Sciatic nerve (tissue), 2 donors: Measurements from ENCODE around the gene MUSK. TPM values are rescaled to one million over a fixed set of nuclear protein-coding genes. Genes with fewer than 3 reads are reported as not detected.

Experiments used
- ATAC-seq: fragments of 200-7000 bp; cut with Tn5 transposase; one replicate; pipeline ENCODE4 v1.9.1; 2020; ENCODE audit warnings: mild to moderate bottlenecking, moderate library complexity
- DNase-seq: peaks from one replicate; pipeline ENCODE4 v3.0.0-alpha.2; 2020; ENCODE audit warnings: low spot score
- intact Hi-C: fragments of 100-400 bp; cut with DNase I; formaldehyde crosslinking; loops from one replicate; pipeline ENCODE4 v1.14.2; 2022
- total RNA-seq: library from RNA; stranded (reverse); fragmentation: NEBNext Ultra II Directional; extraction: Animal tissue kit (Norgen Biotek cat#: 25700); gene quantifications from one replicate; pipeline ENCODE4 v1.2.1, GENCODE V29; 2021
- donor health status: DM: no; HTN: no; CAD: no.
- donor health status: DM: no; HTN: no; CAD: no.

MUSK gene
- total RNA-seq, 1 donor from 2014 or later = 0.62 TPM

- intact Hi-C loops = no loop called here
- DNase-seq (no peak), ATAC-seq (no peak)
Measured at GRCh38 chr9:110835404-110835803, 166.8 kb downstream of the MUSK start.

- ATAC-seq (no peak), DNase-seq (no peak)
- intact Hi-C loops = no loop called here
Measured at GRCh38 chr9:110835859-110836271, 167.3 kb downstream of the MUSK start.

- intact Hi-C loops = no loop called here
- ATAC-seq (no peak), DNase-seq (no peak)
Measured at GRCh38 chr9:110837401-110838005, 168.9 kb downstream of the MUSK start.

DNA sequence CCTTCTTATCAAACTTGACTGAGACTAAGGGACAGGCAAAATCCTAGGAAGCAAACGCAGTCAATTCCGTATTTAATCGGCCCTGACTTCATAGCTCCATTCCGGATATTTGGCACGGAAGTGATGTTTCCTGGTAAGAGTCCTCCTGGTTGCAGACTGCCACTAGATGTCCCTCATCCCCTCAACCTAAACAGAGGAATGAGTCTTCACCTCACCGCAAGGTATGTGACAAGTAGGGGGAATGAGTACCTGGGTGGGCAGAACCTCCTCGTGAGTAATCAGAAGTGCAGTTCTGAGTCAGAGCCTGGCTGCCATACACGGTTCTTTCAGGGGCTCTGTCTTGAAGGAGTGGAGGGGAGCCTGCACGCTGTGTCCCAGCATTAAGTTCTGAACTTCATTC, 173.6 kb downstream of the MUSK start:
- no peak for ATAC-seq
- no peak for DNase-seq
- intact Hi-C loops = no loop called here

DNA sequence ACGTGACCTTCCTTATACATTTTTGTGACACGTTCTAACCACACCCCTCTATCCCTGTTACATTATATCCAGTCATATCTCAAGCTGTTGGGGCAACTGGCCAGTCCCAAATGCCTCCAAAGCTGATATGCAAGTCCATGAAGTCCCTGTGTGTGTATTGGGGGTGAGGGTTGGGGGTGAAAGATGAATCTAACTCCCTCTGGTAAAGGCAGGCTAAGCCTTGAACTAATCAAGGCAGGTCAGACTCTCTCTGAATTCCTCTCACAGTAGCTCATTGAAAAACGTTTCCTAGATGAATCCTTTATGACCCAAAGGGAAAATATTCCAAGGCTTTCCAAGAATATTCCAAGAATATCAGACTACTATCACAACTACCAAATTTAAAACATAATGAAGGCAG, 174.4 kb downstream of the MUSK start:
- no peak for ATAC-seq
- DNase-seq = no peak
- intact Hi-C loops = no loop called here

- DNase-seq = no peak
- no peak for ATAC-seq
- intact Hi-C loops = no loop called here
Measured at GRCh38 chr9:110844121-110844520, 175.5 kb downstream of the MUSK start.

- intact Hi-C loops = no loop called here
- ATAC-seq = no peak
- DNase-seq = no peak
Measured at GRCh38 chr9:110846215-110846614, 177.6 kb downstream of the MUSK start.

GRCh38 chr9:110847671-110848070, 179.1 kb downstream of the MUSK start:
- DNase-seq = no peak
- intact Hi-C loops = no loop called here
- ATAC-seq = peak; percentile 24

GRCh38 chr9:110850401-110851135, 182.0 kb downstream of the MUSK start:
- intact Hi-C loops = no loop called here
- ATAC-seq (no peak), DNase-seq (no peak)

Other genes starting within 250 kb of the MUSK start
- gene SVEP1, start 89.0 kb upstream of the MUSK start, total RNA-seq = 110 TPM